ENCODE results near the gene RPAP3. TPM values are rescaled to one million over a fixed set of nuclear protein-coding genes. Genes with fewer than 3 reads are reported as not detected.

The RPAP3 gene
- total RNA-seq, 1 experiment from 2014 or later, result 44.3 TPM

DNA sequence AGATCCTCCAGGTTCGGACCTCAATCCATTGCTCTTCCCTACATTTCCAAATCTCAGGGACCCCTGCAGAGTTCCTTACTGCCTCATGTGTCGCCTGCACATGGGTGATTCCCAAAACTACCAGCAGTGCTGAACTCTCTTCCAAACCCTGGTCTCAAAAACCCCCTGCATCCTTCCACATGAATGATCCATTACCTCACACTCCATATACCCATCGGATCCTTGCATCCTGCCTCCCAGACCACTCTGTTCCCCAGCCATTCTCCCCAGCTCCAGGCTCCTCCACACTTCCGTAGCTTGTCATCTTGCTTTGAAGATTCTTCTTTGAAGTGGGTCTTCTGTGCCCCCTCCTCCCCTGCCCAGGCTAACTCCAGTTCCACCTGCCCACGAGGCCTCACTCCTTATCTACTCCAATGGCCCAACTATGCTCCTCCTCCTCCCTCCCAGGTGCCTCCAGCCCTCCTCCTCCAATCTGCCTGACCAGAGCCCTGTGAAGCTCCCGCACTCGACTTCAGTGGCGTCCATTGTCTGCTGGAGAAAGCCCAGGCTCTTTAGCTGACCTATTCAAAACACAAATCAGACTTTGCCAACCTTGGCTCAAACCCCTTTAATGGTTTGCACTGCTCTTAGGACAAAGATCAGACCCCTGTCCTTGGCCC is 39.1 kb upstream of the RPAP3 start:
- Mint-ChIP-seq H3K27me3 (ENCODE audit: low read depth) (peaks cover 7% of the 10 kb centered on the region; the same call in 1 of the 2 replicates), H3K36me3 (no peaks in the 10 kb centered on the region), H3K4me1 (peaks cover 33% of the 10 kb centered on the region), H3K9me3 (no peaks in the 10 kb centered on the region), H3K27ac (no peak overlapping the region), H3K4me3 (no peak overlapping the region)
- no peak for ATAC-seq
- TF ChIP-seq TP53 (CRISPR knock-in tag; IDR thresholded peaks at IDR 0.05) (no peak), CREB1 (CRISPR knock-in tag; IDR thresholded peaks at IDR 0.05) (no peak), CBFB (CRISPR knock-in tag; IDR thresholded peaks at IDR 0.05; ENCODE audit: low read depth) (no peak), ZNF671 (CRISPR knock-in tag; IDR thresholded peaks at IDR 0.05) (no peak), MXD4 (CRISPR knock-in tag; IDR thresholded peaks at IDR 0.05; ENCODE audit: borderline replicate concordance) (no peak), ATF1 (CRISPR knock-in tag; IDR thresholded peaks at IDR 0.05) (no peak), TCF7 (CRISPR knock-in tag; IDR thresholded peaks at IDR 0.05; ENCODE audit: low read depth) (no peak), ZNF317 (CRISPR knock-in tag; IDR thresholded peaks at IDR 0.05; ENCODE audit: borderline replicate concordance, low read depth) (no peak), FOXP1 (CRISPR knock-in tag; IDR thresholded peaks at IDR 0.05; ENCODE audit: borderline replicate concordance) (no peak)
- TF ChIP-seq, protein P1, sequence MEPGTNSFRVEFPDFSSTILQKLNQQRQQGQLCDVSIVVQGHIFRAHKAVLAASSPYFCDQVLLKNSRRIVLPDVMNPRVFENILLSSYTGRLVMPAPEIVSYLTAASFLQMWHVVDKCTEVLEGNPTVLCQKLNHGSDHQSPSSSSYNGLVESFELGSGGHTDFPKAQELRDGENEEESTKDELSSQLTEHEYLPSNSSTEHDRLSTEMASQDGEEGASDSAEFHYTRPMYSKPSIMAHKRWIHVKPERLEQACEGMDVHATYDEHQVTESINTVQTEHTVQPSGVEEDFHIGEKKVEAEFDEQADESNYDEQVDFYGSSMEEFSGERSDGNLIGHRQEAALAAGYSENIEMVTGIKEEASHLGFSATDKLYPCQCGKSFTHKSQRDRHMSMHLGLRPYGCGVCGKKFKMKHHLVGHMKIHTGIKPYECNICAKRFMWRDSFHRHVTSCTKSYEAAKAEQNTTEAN (CRISPR knock-in tag; IDR thresholded peaks at IDR 0.05), result no peak
- TF ChIP-seq, protein P2, sequence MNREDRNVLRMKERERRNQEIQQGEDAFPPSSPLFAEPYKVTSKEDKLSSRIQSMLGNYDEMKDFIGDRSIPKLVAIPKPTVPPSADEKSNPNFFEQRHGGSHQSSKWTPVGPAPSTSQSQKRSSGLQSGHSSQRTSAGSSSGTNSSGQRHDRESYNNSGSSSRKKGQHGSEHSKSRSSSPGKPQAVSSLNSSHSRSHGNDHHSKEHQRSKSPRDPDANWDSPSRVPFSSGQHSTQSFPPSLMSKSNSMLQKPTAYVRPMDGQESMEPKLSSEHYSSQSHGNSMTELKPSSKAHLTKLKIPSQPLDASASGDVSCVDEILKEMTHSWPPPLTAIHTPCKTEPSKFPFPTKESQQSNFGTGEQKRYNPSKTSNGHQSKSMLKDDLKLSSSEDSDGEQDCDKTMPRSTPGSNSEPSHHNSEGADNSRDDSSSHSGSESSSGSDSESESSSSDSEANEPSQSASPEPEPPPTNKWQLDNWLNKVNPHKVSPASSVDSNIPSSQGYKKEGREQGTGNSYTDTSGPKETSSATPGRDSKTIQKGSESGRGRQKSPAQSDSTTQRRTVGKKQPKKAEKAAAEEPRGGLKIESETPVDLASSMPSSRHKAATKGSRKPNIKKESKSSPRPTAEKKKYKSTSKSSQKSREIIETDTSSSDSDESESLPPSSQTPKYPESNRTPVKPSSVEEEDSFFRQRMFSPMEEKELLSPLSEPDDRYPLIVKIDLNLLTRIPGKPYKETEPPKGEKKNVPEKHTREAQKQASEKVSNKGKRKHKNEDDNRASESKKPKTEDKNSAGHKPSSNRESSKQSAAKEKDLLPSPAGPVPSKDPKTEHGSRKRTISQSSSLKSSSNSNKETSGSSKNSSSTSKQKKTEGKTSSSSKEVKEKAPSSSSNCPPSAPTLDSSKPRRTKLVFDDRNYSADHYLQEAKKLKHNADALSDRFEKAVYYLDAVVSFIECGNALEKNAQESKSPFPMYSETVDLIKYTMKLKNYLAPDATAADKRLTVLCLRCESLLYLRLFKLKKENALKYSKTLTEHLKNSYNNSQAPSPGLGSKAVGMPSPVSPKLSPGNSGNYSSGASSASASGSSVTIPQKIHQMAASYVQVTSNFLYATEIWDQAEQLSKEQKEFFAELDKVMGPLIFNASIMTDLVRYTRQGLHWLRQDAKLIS (CRISPR knock-in tag; IDR thresholded peaks at IDR 0.05; ENCODE audit: borderline replicate concordance), result no peak
- TF ChIP-seq, protein P3, sequence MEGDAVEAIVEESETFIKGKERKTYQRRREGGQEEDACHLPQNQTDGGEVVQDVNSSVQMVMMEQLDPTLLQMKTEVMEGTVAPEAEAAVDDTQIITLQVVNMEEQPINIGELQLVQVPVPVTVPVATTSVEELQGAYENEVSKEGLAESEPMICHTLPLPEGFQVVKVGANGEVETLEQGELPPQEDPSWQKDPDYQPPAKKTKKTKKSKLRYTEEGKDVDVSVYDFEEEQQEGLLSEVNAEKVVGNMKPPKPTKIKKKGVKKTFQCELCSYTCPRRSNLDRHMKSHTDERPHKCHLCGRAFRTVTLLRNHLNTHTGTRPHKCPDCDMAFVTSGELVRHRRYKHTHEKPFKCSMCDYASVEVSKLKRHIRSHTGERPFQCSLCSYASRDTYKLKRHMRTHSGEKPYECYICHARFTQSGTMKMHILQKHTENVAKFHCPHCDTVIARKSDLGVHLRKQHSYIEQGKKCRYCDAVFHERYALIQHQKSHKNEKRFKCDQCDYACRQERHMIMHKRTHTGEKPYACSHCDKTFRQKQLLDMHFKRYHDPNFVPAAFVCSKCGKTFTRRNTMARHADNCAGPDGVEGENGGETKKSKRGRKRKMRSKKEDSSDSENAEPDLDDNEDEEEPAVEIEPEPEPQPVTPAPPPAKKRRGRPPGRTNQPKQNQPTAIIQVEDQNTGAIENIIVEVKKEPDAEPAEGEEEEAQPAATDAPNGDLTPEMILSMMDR (IDR thresholded peaks at IDR 0.05), result no peak
- TF ChIP-seq, protein P4, sequence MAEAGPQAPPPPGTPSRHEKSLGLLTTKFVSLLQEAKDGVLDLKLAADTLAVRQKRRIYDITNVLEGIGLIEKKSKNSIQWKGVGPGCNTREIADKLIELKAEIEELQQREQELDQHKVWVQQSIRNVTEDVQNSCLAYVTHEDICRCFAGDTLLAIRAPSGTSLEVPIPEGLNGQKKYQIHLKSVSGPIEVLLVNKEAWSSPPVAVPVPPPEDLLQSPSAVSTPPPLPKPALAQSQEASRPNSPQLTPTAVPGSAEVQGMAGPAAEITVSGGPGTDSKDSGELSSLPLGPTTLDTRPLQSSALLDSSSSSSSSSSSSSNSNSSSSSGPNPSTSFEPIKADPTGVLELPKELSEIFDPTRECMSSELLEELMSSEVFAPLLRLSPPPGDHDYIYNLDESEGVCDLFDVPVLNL (CRISPR knock-in tag; IDR thresholded peaks at IDR 0.05; ENCODE audit: borderline replicate concordance, low read depth), result no peak
- TF ChIP-seq, protein P5, sequence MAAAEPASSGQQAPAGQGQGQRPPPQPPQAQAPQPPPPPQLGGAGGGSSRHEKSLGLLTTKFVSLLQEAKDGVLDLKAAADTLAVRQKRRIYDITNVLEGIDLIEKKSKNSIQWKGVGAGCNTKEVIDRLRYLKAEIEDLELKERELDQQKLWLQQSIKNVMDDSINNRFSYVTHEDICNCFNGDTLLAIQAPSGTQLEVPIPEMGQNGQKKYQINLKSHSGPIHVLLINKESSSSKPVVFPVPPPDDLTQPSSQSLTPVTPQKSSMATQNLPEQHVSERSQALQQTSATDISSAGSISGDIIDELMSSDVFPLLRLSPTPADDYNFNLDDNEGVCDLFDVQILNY (CRISPR knock-in tag; IDR thresholded peaks at IDR 0.05), result no peak
- TF ChIP-seq, protein P6, sequence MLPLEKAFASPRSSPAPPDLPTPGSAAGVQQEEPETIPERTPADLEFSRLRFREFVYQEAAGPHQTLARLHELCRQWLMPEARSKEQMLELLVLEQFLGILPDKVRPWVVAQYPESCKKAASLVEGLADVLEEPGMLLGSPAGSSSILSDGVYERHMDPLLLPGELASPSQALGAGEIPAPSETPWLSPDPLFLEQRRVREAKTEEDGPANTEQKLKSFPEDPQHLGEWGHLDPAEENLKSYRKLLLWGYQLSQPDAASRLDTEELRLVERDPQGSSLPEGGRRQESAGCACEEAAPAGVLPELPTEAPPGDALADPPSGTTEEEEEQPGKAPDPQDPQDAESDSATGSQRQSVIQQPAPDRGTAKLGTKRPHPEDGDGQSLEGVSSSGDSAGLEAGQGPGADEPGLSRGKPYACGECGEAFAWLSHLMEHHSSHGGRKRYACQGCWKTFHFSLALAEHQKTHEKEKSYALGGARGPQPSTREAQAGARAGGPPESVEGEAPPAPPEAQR (CRISPR knock-in tag; IDR thresholded peaks at IDR 0.05), result no peak
- TF ChIP-seq, protein P7, sequence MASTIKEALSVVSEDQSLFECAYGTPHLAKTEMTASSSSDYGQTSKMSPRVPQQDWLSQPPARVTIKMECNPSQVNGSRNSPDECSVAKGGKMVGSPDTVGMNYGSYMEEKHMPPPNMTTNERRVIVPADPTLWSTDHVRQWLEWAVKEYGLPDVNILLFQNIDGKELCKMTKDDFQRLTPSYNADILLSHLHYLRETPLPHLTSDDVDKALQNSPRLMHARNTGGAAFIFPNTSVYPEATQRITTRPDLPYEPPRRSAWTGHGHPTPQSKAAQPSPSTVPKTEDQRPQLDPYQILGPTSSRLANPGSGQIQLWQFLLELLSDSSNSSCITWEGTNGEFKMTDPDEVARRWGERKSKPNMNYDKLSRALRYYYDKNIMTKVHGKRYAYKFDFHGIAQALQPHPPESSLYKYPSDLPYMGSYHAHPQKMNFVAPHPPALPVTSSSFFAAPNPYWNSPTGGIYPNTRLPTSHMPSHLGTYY (CRISPR knock-in tag; IDR thresholded peaks at IDR 0.05), result no peak
- ChIA-PET POLR2A (interaction anchor here (1.3 to 3.4 kb wide), 2 partner anchors 15 to 34 kb away, joined by 3 to 17 read pairs; no protein-coding TSS in a partner anchor), CTCF (interaction anchor here (0.7 to 15.4 kb wide), 12 partner anchors 11 to 197 kb away, joined by 3 to 735 read pairs (median 36); partner anchors contain the start of genes HDAC7, RAPGEF3, RPAP3 and SLC48A1)
- no peak for DNase-seq (ENCODE audit: low spot score)
